ENCODE data around the gene NTRK2. TPM values are rescaled to one million over a fixed set of nuclear protein-coding genes. Genes with fewer than 3 reads are reported as not detected.
A peak's percentile ranks its signal among the peaks of the same experiment; 100 is the strongest.

NTRK2 gene
- total RNA-seq, 4 donors from 2014 or later: 2.9 to 15.9 (median 8.4) TPM

- H3K27ac ChIP-seq: no peak overlapping the region
- WGBS, 2 donors: 83 to 89% methylated on average over 2 of the region's 2 CpGs
- H3K4me3 ChIP-seq: no peak overlapping the region
These were observed 199.6 kb downstream of the NTRK2 start for GRCh38 chr9:84869091-84869490.

GRCh38 chr9:84871983-84872382, 202.5 kb downstream of the NTRK2 start:
- no peak for DNase-seq
- 49 to 50% methylated on average over 1 to 4 of the region's 4 CpGs for WGBS, 2 donors
- H3K4me1 ChIP-seq: peaks cover 0 to 10% (median 0%) of the 10 kb centered on the region in 3 donors

More at GRCh38 chr9:84869091-84869490, 199.6 kb downstream of the NTRK2 start:
- no peaks in the 10 kb centered on the region for H3K36me3 ChIP-seq
- TF ChIP-seq POLR2A (IDR thresholded peaks at IDR 0.05): no peak
- no peak for TF ChIP-seq CTCF (IDR thresholded peaks at IDR 0.05)
- peaks cover 0 to 14% (median 0%) of the 10 kb centered on the region in 3 donors for H3K4me1 ChIP-seq
- no peaks in the 10 kb centered on the region for H3K9me3 ChIP-seq
- no peak for DNase-seq
- intact Hi-C loops (cut with DNase I): no loop called here
- H3K27me3 ChIP-seq: no peaks in the 10 kb centered on the region

GRCh38 chr9:84874022-84874421, 204.5 kb downstream of the NTRK2 start:
- no peak overlapping the region for H3K27ac ChIP-seq
- no peaks in the 10 kb centered on the region for H3K27me3 ChIP-seq
- no peaks in the 10 kb centered on the region for H3K36me3 ChIP-seq
- no peak overlapping the region for H3K4me3 ChIP-seq
- H3K4me1 ChIP-seq: peaks cover 0 to 10% (median 0%) of the 10 kb centered on the region in 3 donors
- intact Hi-C loops (cut with DNase I): no loop called here
- no peaks in the 10 kb centered on the region for H3K9me3 ChIP-seq
- DNase-seq: no peak
- TF ChIP-seq CTCF (IDR thresholded peaks at IDR 0.05): no peak
- no peak for TF ChIP-seq POLR2A (IDR thresholded peaks at IDR 0.05)
- WGBS, 2 donors: 93 to 100% methylated on average over 4 of the region's 4 CpGs

More at GRCh38 chr9:84871983-84872382, 202.5 kb downstream of the NTRK2 start:
- intact Hi-C loops (cut with DNase I): no loop called here
- no peak for TF ChIP-seq POLR2A (IDR thresholded peaks at IDR 0.05)
- TF ChIP-seq CTCF (IDR thresholded peaks at IDR 0.05): no peak
- no peaks in the 10 kb centered on the region for H3K27me3 ChIP-seq
- no peak overlapping the region for H3K4me3 ChIP-seq
- peak overlapping the region in 1 of 4 donors; percentile 22 for H3K27ac ChIP-seq
- H3K9me3 ChIP-seq: no peaks in the 10 kb centered on the region
- H3K36me3 ChIP-seq: no peaks in the 10 kb centered on the region

GRCh38 chr9:84874596-84874995, 205.1 kb downstream of the NTRK2 start:
- H3K27ac ChIP-seq: no peak overlapping the region
- no peaks in the 10 kb centered on the region for H3K27me3 ChIP-seq
- peaks cover 0 to 10% (median 0%) of the 10 kb centered on the region in 3 donors for H3K4me1 ChIP-seq
- TF ChIP-seq POLR2A (IDR thresholded peaks at IDR 0.05): no peak
- TF ChIP-seq CTCF (IDR thresholded peaks at IDR 0.05): no peak
- intact Hi-C loops (cut with DNase I): no loop called here
- H3K36me3 ChIP-seq: no peaks in the 10 kb centered on the region
- peak overlapping the region in 1 of 4 donors; percentile 9 for H3K4me3 ChIP-seq
- 47 to 65% methylated on average over 2 of the region's 2 CpGs for WGBS, 2 donors
- DNase-seq: no peak
- no peaks in the 10 kb centered on the region for H3K9me3 ChIP-seq

- Histone ChIP-seq H3K27me3 (no peaks in the 10 kb centered on the region), H3K27ac (no peak overlapping the region), H3K9me3 (no peaks in the 10 kb centered on the region), H3K4me1 (peaks cover 0 to 10% (median 0%) of the 10 kb centered on the region in 3 donors), H3K36me3 (no peaks in the 10 kb centered on the region), H3K4me3 (no peak overlapping the region)
- intact Hi-C loops (cut with DNase I): no loop called here
- no peak for DNase-seq
- no peak for TF ChIP-seq POLR2A (IDR thresholded peaks at IDR 0.05)
- no peak for TF ChIP-seq CTCF (IDR thresholded peaks at IDR 0.05)
- 54 to 89% methylated on average over 3 to 4 of the region's 4 CpGs for WGBS, 2 donors
These were observed 205.7 kb downstream of the NTRK2 start for GRCh38 chr9:84875193-84875592.
